Activated CD8-positive, alpha-beta memory T cell treated with anti-CD3 and anti-CD28 coated beads, Interleukin-2, amount 50 U/mL, for 48 hours (primary cell): ENCODE results near the gene NOA1.

Experiments used
- DNase-seq: peaks from one replicate; pipeline ENCODE4 v3.0.0-alpha.2; 2020

The NOA1 gene

DNA sequence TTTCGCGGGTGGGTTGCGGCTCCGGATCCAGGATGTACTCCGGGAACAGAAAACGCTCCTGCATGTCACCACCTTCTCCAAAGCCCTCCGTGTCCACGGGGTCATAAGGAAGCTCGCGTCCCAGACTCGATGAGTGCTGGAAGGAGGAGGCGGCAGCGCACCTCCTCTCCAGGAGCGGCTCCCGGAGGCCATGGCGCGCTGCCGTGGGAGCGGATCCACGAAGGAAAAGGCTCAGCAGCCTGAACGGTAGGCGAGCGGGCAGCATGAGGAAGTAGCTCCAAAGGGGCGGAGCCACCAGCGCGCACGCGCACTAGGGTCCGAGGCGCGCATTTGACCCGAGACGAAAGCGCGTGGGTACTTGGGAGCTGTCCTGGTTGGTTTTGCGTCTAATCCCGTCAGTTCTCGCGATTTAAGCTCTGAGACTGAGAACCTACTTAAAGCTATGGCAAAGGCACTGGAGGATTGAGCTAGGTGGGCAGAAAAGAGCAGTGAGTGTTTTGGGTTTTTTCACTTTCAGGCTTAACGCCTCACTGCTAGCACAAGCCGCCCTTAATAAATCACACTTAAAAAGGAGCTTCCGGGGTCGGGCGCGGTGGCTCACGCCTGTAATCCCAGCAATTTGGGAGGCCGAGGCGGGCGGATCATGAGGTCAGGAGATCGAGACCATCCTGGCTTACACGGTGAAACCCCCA, at the start of gene NOA1:
Gene NOA1 (minus strand): TSS at position 286 of the 692 bp plus-strand sequence. CDS start 21 bp downstream, at position 265.
- DNase-seq, result peak; percentile 99

GRCh38 chr4:57023104-57023503, 45.7 kb upstream of the NOA1 start:
- DNase-seq, result no peak

DNA sequence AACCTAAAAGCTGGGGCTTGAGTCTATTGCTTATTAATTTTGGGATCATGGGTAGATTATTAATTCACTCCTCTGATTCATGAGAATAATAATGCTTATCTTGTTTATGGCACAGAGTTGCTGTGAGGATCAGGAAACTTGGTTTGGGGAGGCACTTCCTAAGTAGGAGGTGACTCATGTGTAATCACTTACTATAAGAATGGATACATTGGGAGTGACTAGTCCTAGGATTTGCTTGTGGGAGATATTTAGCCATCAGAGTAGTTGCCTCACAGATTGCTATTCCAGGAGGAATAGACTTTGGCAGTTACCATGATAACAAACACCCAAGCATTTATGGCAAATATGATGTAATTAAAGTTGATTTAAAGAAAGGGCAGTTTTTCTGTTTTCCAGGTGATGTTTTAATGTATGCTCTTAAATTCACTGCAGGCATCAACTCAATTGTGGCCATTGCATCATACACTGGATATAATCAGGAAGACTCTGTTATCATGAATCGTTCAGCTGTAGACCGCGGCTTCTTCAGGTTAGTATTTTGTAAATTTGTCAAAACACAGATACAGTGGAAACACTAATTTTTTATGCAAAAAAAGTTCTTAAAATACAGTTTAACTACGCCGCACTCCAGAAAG, 43.2 kb upstream of the NOA1 start:
- DNase-seq, result no peak

DNA sequence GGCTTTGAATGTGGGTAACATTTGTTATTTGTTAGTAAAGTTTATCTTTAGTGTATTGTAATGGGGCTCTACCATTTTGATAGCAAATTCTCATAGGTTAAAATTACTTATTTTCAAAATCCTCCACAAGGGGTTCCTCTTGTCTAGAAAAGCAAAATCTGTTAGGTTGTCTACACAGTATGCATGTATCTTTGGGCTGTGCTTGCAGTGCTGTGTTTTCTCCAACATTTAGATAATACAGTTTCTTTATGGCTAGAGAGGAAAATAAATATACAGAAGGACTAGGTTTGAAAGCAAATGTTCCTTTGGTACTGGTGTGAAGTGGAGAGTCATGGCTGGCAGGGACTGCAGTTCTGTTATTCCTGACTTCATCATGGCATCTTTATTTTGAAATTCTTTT, 41.6 kb upstream of the NOA1 start:
- no peak for DNase-seq

- no peak for DNase-seq
Measured at GRCh38 chr4:57013543-57014120, 36.2 kb upstream of the NOA1 start.

- no peak for DNase-seq
Measured at GRCh38 chr4:56999751-57000150, 22.3 kb upstream of the NOA1 start.

GRCh38 chr4:56995525-56995924, 18.1 kb upstream of the NOA1 start:
- no peak for DNase-seq

DNA sequence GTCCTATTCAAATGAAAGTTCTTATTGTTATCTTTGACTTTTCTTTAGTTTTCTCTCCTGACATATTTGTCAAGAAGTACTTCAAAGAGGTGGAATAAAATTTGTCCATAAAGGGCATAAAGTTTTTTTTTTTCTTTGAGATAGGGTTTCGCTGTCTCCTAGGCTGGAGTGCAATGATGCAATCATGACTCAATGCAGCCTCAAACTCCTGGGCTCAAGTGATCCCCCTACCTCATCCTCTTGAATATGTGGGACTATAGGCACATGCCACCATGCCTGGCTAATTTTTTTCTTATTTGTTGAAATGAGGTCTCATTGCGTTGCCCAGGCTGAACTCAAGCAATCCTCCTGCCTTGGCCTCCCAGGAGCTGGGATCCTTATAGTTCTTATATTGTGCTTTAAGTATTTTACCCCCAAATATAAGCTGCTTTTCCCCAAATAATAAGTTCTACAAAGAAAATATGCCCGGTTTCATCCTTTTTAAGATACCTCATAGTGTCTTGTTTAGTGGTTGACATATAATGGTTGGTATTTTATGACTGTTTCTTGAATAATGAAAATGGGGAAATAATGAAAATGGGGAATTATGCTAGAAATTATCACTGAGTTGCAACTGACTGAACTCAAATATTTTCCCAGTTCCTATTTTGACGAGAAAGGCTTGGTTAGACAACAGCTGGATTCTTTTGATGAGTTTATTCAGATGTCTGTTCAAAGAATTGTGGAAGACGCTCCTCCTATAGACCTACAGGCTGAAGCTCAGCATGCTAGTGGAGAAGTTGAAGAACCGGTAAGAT, 12.9 kb upstream of the NOA1 start:
- DNase-seq, result no peak

GRCh38 chr4:56986952-56987351, 9.5 kb upstream of the NOA1 start:
- no peak for DNase-seq

- DNase-seq, result no peak
Measured at GRCh38 chr4:56986192-56986591, 8.8 kb upstream of the NOA1 start.

DNA sequence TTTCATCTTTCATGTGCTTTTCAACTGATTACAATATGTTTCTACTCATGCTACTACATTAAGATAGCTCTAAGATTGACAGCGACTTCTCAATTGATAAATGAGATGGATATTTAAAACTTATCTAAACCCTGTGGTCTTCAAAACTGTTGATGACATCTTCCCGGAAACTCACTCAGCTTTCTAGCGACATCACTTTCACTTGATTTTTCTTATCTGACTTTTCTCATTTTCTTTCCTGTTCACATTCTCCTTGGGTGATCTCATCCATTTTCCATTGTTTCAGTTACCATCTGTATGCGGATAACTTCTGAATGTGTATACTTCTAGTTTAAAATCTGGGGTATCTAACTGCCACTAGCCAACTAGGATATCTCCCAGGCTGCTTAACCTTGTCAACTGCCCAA, 4.4 kb upstream of the NOA1 start:
- DNase-seq, result no peak

DNA sequence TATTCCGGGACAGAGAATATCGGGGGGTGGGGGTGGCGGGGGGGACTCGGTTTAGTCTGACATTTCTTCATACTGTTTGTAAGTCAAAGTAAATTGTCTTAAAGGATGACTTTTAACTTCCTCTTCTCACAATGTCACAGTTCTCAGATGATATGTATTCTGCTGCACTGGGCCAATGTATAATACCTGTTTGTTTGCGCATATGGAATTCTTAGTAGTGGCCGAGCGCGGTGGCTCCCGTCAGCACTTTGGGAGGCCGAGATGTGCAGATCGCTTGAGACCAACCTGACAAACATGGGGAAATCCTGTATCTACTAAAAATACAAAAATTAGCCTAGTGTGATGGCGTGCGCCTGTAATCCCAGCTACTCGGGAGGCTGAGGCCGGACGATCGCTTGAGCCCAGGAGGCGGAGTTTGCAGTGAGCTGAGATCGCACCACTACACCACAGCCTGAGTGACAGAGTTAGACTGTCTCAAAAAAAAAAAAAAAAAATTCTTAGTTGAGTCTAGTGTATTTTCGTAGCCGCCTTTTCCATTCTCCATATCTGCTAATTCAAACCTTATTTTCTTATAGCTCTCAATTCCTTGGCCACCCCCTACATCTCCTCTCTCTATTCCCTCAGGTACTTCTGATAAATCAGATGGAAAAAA, 2.1 kb upstream of the NOA1 start:
- DNase-seq, result peak; percentile 70

- peak; percentile 94 for DNase-seq
Measured at GRCh38 chr4:56978750-56979303, 1.4 kb upstream of the NOA1 start, which contains the start of gene POLR2B. POLR2B (plus strand) TSS chr4:56978896; CDS start chr4:56978986, 90 bp downstream.

DNA sequence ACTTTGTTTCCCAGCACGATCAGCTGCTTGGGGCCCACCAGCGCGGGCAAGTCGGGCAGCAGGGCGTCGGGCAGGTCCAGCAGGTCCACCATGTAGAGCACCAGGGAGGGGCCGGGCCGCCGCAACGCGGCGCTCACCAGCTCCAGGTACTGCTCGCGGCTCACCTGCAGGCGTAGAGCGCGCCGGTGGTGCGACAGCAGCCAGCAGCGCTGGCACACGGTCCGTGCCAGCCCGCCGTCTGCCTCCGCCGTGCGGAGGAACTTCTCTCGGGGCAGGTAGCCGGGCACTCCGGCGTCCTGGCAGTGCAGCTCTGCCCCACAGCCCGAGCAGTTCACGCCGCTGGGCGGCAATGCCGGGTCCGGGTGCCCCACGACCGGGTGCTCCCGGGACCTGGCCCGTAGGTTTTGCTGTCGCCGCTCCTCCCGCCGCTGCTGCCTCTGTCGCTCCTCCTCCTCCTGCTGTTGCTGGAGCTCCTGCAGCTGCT, 527 bp downstream of the NOA1 start:
- DNase-seq, result peak; percentile 77

GRCh38 chr4:56976283-56976836, 1.0 kb downstream of the NOA1 start:
- peak; percentile 58 for DNase-seq

GRCh38 chr4:56973336-56973735, 4.1 kb downstream of the NOA1 start:
- DNase-seq, result no peak

- DNase-seq, result no peak
Measured at GRCh38 chr4:56972809-56973208, 4.6 kb downstream of the NOA1 start.

- no peak for DNase-seq
Measured at GRCh38 chr4:56972389-56972788, 5.0 kb downstream of the NOA1 start.

- no peak for DNase-seq
Measured at GRCh38 chr4:56971383-56971782, 6.0 kb downstream of the NOA1 start.

DNA sequence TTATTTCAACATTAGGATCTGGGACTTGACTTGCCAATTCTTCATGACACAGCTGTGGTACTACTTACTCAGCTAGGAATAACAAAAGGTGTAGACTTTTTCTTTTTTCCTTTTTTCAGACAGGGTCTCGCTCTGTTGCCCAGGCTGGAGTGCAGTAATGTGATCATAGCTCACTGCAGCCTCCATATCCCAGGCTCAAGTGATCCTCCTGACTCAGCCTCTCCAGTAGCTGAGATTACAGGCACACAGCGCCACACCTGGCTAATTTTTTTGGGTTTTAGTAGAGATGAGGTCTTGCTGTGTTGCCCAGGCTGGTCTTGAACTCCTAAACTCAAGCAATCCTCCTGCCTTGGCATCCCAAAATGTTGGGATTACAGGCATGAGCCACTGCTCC, 16.3 kb downstream of the NOA1 start:
- peak; percentile 29 for DNase-seq

DNA sequence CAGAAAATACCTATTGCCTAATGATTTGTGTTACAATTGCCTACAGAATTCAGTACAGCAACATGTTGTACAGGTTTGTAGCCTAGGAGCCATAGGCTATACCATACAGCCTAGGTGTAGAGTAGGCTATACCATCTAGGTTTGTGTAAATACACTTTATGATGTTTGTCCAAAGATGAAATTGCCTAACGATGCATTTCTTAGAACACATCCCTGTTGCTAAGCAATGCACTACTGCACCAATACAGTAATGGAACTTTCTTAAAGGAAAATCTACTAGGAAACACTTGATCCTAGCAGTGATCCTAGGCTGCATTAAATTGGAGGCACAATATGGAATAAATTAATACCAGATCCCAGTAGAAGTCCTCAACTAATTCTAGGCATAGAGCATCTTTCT, 18.3 kb downstream of the NOA1 start:
- DNase-seq, result peak; percentile 1

DNA sequence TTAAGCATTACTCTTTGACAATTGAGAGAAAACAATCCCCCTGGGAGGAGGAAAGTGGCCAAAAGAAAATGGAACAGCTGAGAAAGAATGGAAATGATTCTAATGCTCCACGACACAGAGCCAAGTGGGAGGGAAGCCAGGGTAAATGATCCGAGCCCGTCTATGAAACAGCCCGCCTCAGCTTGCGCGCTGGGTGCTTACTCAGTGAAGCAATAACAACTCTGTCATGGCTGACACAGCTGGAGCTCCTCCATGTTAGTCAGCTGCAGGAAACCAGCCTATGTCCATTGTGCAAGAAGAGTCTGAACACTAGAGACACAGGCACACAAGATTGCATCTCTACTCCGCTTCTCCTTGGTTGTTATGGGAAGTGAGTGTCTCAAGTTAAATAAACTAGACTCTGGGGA, 19.3 kb downstream of the NOA1 start:
- DNase-seq, result no peak
